Esophagus (tissue), 2 donors: ENCODE measurements around the gene FBXW5. TPM values are rescaled to one million over a fixed set of nuclear protein-coding genes. Genes with fewer than 3 reads are reported as not detected.
A peak's percentile ranks its signal among the peaks of the same experiment; 100 is the strongest.

Experiments used
- H3K27ac ChIP-seq, 2 donors: one replicate each; pipeline ENCODE4 v1.5.1; 2013; ENCODE audit warnings: low read depth in 2 of 2, mild to moderate bottlenecking in 2 of 2, inconsistent platforms in 1 of 2, low read length in 1 of 2, moderate library complexity in 1 of 2
- H3K27me3 ChIP-seq, 2 donors: one replicate each; pipeline ENCODE4 v1.6.1; 2013; ENCODE audit warnings: low read length in 2 of 2, control low read depth in 1 of 2, mild to moderate bottlenecking in 1 of 2; ENCODE audit not compliant: insufficient read depth in 2 of 2, control insufficient read depth in 1 of 2
- H3K36me3 ChIP-seq, 2 donors: one replicate each; pipeline ENCODE4 v1.6.1; 2013; ENCODE audit warnings: low read length in 1 of 2; ENCODE audit not compliant: control insufficient read depth in 2 of 2, insufficient read depth in 2 of 2
- H3K4me1 ChIP-seq, 2 donors: one replicate each; pipeline ENCODE4 v1.6.1; 2013; ENCODE audit warnings: low read length in 1 of 2; ENCODE audit not compliant: control insufficient read depth in 2 of 2, insufficient read depth in 2 of 2
- H3K4me3 ChIP-seq, 2 donors: one replicate each; pipeline ENCODE4 v1.5.1; 2013; ENCODE audit warnings: low read length in 2 of 2, mild to moderate bottlenecking in 2 of 2, low read depth in 1 of 2, moderate library complexity in 1 of 2
- H3K9me3 ChIP-seq, 2 donors: one replicate each; pipeline ENCODE4 v1.6.1; 2013; ENCODE audit warnings: mild to moderate bottlenecking in 2 of 2, low read depth in 1 of 2, low read length in 1 of 2, moderate library complexity in 1 of 2; ENCODE audit not compliant: control insufficient read depth in 2 of 2, insufficient read depth in 1 of 2
- WGBS, 2 donors: extraction: QIAGEN DNeasy Blood & Tissue Kit; methylation state at CpG; one replicate each; pipeline ENCODE4 v1.1.7; 2013; 5-methylcytosine and 5-hydroxymethylcytosine counted together
- polyA plus RNA-seq, 2 donors: library from polyadenylated mRNA; stranded (reverse); fragments of 200-250 nt; gene quantifications; one replicate each; pipeline ENCODE4 v1.2.3, GENCODE V29; 2013
- donor health status: healthy with polysubstance abuse.
- donor health status: Bipolar disorder and iron deficiency.

FBXW5 gene
- 10 to 100 TPM; 91.4 to 97.3 TPM for polyA plus RNA-seq

GRCh38 chr9:136944519-136945332 lies at the start of gene FBXW5, which contains the start of gene C8G:
Gene FBXW5 (minus strand): TSS chr9:136944738. CDS start chr9:136944083, 655 bp downstream.
Gene C8G (plus strand): TSS chr9:136945243. CDS start chr9:136945321, 78 bp downstream.
- Histone ChIP-seq H3K27me3 (no peaks in the 10 kb centered on the region), H3K36me3 (peaks cover 12 to 36% of the 10 kb centered on the region in 2 donors), H3K4me3 (peak within 1 kb of the TSS; percentile 81 to 94), H3K27ac (peak within 1 kb of the TSS; percentile 84 to 89), H3K9me3 (no peaks in the 10 kb centered on the region), H3K4me1 (peaks cover 12 to 15% of the 10 kb centered on the region in 2 donors)
- WGBS, 2 donors, result 5 to 6% methylated on average over 60 to 74 of the region's 74 CpGs

- no peaks in the 10 kb centered on the region for H3K9me3 ChIP-seq
- peak overlapping the region; percentile 84 to 85 for H3K27ac ChIP-seq
- 30 to 33% methylated on average over 18 of the region's 18 CpGs for WGBS, 2 donors
- peaks cover 0 to 32% of the 10 kb centered on the region in 2 donors for H3K4me1 ChIP-seq
- H3K4me3 ChIP-seq, result peak overlapping the region; percentile 52 to 70
- peaks cover 0 to 9% of the 10 kb centered on the region in 2 donors for H3K36me3 ChIP-seq
- no peaks in the 10 kb centered on the region for H3K27me3 ChIP-seq
Observed at GRCh38 chr9:136992819-136993369, 48.4 kb upstream of the FBXW5 start.

- peak within 1 kb of the TSS; percentile 84 to 90 for H3K27ac ChIP-seq
Observed at GRCh38 chr9:136991993-136992818, 47.7 kb upstream of the FBXW5 start, which contains the start of gene PAXX. Gene PAXX (plus strand): TSS chr9:136992422. CDS start chr9:136992444, 22 bp downstream.

GRCh38 chr9:136990242-136990911 lies 45.8 kb upstream of the FBXW5 start:
- Histone ChIP-seq H3K27ac (no peak overlapping the region), H3K4me1 (peaks cover 0 to 21% of the 10 kb centered on the region in 2 donors), H3K27me3 (no peaks in the 10 kb centered on the region), H3K9me3 (no peaks in the 10 kb centered on the region), H3K4me3 (no peak overlapping the region), H3K36me3 (peaks cover 0 to 9% of the 10 kb centered on the region in 2 donors)
- 66 to 82% methylated on average over 10 of the region's 10 CpGs for WGBS, 2 donors

More at GRCh38 chr9:136991993-136992818, 47.7 kb upstream of the FBXW5 start, which contains the start of gene PAXX:
- WGBS, 2 donors, result 0 to 3% methylated on average over 49 to 92 of the region's 92 CpGs
- Histone ChIP-seq H3K4me3 (peak within 1 kb of the TSS; percentile 52 to 70), H3K9me3 (no peaks in the 10 kb centered on the region), H3K4me1 (peaks cover 0 to 27% of the 10 kb centered on the region in 2 donors), H3K36me3 (peaks cover 0 to 9% of the 10 kb centered on the region in 2 donors), H3K27me3 (no peaks in the 10 kb centered on the region)

- Histone ChIP-seq H3K9me3 (no peaks in the 10 kb centered on the region), H3K4me3 (no peak overlapping the region), H3K27me3 (no peaks in the 10 kb centered on the region), H3K27ac (no peak overlapping the region), H3K36me3 (peaks cover 0 to 4% of the 10 kb centered on the region in 2 donors), H3K4me1 (peaks cover 0 to 12% of the 10 kb centered on the region in 2 donors)
- WGBS, 2 donors, result 97% methylated on average over 4 of the region's 4 CpGs
Observed at GRCh38 chr9:136988872-136989271, 44.3 kb upstream of the FBXW5 start.

GRCh38 chr9:136985853-136986252 lies 41.3 kb upstream of the FBXW5 start:
- Histone ChIP-seq H3K27me3 (no peaks in the 10 kb centered on the region), H3K4me1 (peaks cover 0 to 2% of the 10 kb centered on the region in 2 donors), H3K27ac (no peak overlapping the region), H3K36me3 (no peaks in the 10 kb centered on the region), H3K4me3 (no peak overlapping the region), H3K9me3 (no peaks in the 10 kb centered on the region)
- 34 to 37% methylated on average over 32 to 33 of the region's 33 CpGs for WGBS, 2 donors

GRCh38 chr9:136985027-136985602 lies 40.6 kb upstream of the FBXW5 start:
- H3K9me3 ChIP-seq, result no peaks in the 10 kb centered on the region
- H3K4me1 ChIP-seq, result peaks cover 0 to 2% of the 10 kb centered on the region in 2 donors
- WGBS, 2 donors, result 9 to 11% methylated on average over 45 to 48 of the region's 48 CpGs
- no peak overlapping the region for H3K27ac ChIP-seq
- H3K27me3 ChIP-seq, result no peaks in the 10 kb centered on the region
- no peak overlapping the region for H3K4me3 ChIP-seq
- no peaks in the 10 kb centered on the region for H3K36me3 ChIP-seq

GRCh38 chr9:136984464-136985026 lies 40.0 kb upstream of the FBXW5 start:
- WGBS, 2 donors, result 50 to 55% methylated on average over 27 to 29 of the region's 29 CpGs
- Histone ChIP-seq H3K27me3 (no peaks in the 10 kb centered on the region), H3K4me3 (no peak overlapping the region), H3K27ac (no peak overlapping the region), H3K9me3 (no peaks in the 10 kb centered on the region), H3K4me1 (peaks cover 0 to 2% of the 10 kb centered on the region in 2 donors), H3K36me3 (no peaks in the 10 kb centered on the region)
